Mesenchymal stem cell (in vitro differentiated cells and primary cell): ENCODE data around the gene TIMM22.

Experiments used
- DNase-seq: peaks from one replicate; pipeline ENCODE4 v3.0.0-alpha.2; 2013
- H2AFZ ChIP-seq: one replicate; pipeline ENCODE4 v1.6.1; 2013; ENCODE audit warnings: low read depth, mild to moderate bottlenecking, control low read depth, inconsistent platforms, low read length, moderate library complexity
- H2AK5ac ChIP-seq: 2 replicates; pipeline ENCODE4 v1.6.1; 2013; ENCODE audit warnings: low read length, moderate library complexity, mild to moderate bottlenecking, inconsistent platforms; ENCODE audit not compliant: severe bottlenecking
- H2BK120ac ChIP-seq: one replicate; pipeline ENCODE4 v1.6.1; 2013; ENCODE audit warnings: low read depth, mild to moderate bottlenecking, inconsistent platforms, low read length, moderate library complexity
- H2BK12ac ChIP-seq, 2 experiments: one replicate each; pipeline ENCODE4 v1.6.1; 2013; ENCODE audit warnings: inconsistent platforms in 2 of 2, low read length in 2 of 2, mild to moderate bottlenecking in 2 of 2, moderate library complexity in 2 of 2, control low read depth in 1 of 2
- H2BK15ac ChIP-seq: one replicate; pipeline ENCODE4 v1.6.1; 2013; ENCODE audit warnings: mild to moderate bottlenecking, low read depth, inconsistent platforms; ENCODE audit not compliant: poor library complexity, severe bottlenecking
- H2BK5ac ChIP-seq: 2 replicates; pipeline ENCODE4 v1.6.1; 2013; ENCODE audit warnings: low read depth, mild to moderate bottlenecking, low read length, control low read depth, inconsistent platforms; ENCODE audit not compliant: poor library complexity, severe bottlenecking
- H3K14ac ChIP-seq, 2 experiments: one replicate each; pipeline ENCODE4 v1.6.1; 2013; ENCODE audit warnings: inconsistent platforms in 2 of 2, low read length in 2 of 2, control low read depth in 1 of 2, mild to moderate bottlenecking in 1 of 2, moderate library complexity in 1 of 2
- H3K18ac ChIP-seq, 2 experiments: one replicate each; pipeline ENCODE4 v1.6.1; 2013; ENCODE audit warnings: inconsistent platforms in 2 of 2, low read length in 2 of 2, control low read depth in 1 of 2, low read depth in 1 of 2, mild to moderate bottlenecking in 1 of 2
- H3K23ac ChIP-seq, 2 experiments: one replicate each; pipeline ENCODE4 v1.6.1; 2013; ENCODE audit warnings: inconsistent platforms in 2 of 2, low read length in 2 of 2, mild to moderate bottlenecking in 2 of 2, moderate library complexity in 2 of 2, control low read depth in 1 of 2
- H3K27ac ChIP-seq: 2 replicates; pipeline ENCODE4 v1.5.1; 2013; ENCODE audit warnings: mild to moderate bottlenecking, moderate library complexity, low read length, control low read depth, inconsistent platforms; ENCODE audit not compliant: poor library complexity, severe bottlenecking
- H3K27me3 ChIP-seq, 2 experiments: 2 replicates each; pipeline versions ENCODE4 v1.6.1 to v1.7.0; 2013; ENCODE audit warnings: low read length in 2 of 2, mild to moderate bottlenecking in 2 of 2, moderate library complexity in 2 of 2, control low read depth in 1 of 2, inconsistent platforms in 1 of 2; ENCODE audit not compliant: control insufficient read depth in 1 of 2, insufficient read depth in 1 of 2
- H3K36me3 ChIP-seq, 2 experiments: 2 replicates each; pipeline versions ENCODE4 v1.6.1 to v1.7.0; 2013; ENCODE audit warnings: low read length in 2 of 2, control low read depth in 1 of 2, inconsistent platforms in 1 of 2, low read depth in 1 of 2, mild to moderate bottlenecking in 1 of 2; ENCODE audit not compliant: insufficient read depth in 2 of 2, control insufficient read depth in 1 of 2
- H3K4ac ChIP-seq, 2 experiments: one replicate each; pipeline ENCODE4 v1.6.1; 2013; ENCODE audit warnings: inconsistent platforms in 2 of 2, low read length in 2 of 2, mild to moderate bottlenecking in 2 of 2, moderate library complexity in 2 of 2, control low read depth in 1 of 2, low read depth in 1 of 2
- H3K4me1 ChIP-seq: 2 replicates; pipeline ENCODE4 v1.6.1; 2013; ENCODE audit warnings: low read depth, low read length, control low read depth; ENCODE audit not compliant: control insufficient read depth, insufficient read depth
- H3K4me2 ChIP-seq: 2 replicates; pipeline ENCODE4 v1.6.1; 2013; ENCODE audit warnings: low read length, mild to moderate bottlenecking, inconsistent platforms; ENCODE audit not compliant: poor library complexity, severe bottlenecking
- H3K4me3 ChIP-seq, 2 experiments: 2 replicates each; pipeline versions ENCODE4 v1.5.1 to v1.7.0; 2013; ENCODE audit warnings: low read length in 2 of 2, mild to moderate bottlenecking in 2 of 2, control low read depth in 1 of 2, low read depth in 1 of 2; ENCODE audit not compliant: insufficient read depth in 1 of 2
- H3K79me1 ChIP-seq: replicated peaks from 2 replicates; pipeline ENCODE4 v1.6.1; 2013; ENCODE audit warnings: mild to moderate bottlenecking, control low read depth, low read length, inconsistent platforms; ENCODE audit not compliant: poor library complexity, severe bottlenecking
- H3K9ac ChIP-seq: 2 replicates; pipeline ENCODE4 v1.7.0; 2013; ENCODE audit warnings: mild to moderate bottlenecking, low read length, moderate library complexity
- H3K9me3 ChIP-seq: 2 replicates; pipeline ENCODE4 v1.7.0; 2013; ENCODE audit warnings: mild to moderate bottlenecking, low read length; ENCODE audit not compliant: control insufficient read depth
- H4K8ac ChIP-seq: one replicate; pipeline ENCODE4 v1.6.1; 2013; ENCODE audit warnings: inconsistent platforms, mild to moderate bottlenecking, low read length, moderate library complexity
- H4K91ac ChIP-seq: one replicate; pipeline ENCODE4 v1.6.1; 2013; ENCODE audit warnings: mild to moderate bottlenecking, low read length, inconsistent platforms
- WGBS: methylation state at CpG from one replicate; pipeline ENCODE4 v1.1.7; 2013; ENCODE audit warnings: mixed read lengths; 5-methylcytosine and 5-hydroxymethylcytosine counted together

The TIMM22 gene

DNA sequence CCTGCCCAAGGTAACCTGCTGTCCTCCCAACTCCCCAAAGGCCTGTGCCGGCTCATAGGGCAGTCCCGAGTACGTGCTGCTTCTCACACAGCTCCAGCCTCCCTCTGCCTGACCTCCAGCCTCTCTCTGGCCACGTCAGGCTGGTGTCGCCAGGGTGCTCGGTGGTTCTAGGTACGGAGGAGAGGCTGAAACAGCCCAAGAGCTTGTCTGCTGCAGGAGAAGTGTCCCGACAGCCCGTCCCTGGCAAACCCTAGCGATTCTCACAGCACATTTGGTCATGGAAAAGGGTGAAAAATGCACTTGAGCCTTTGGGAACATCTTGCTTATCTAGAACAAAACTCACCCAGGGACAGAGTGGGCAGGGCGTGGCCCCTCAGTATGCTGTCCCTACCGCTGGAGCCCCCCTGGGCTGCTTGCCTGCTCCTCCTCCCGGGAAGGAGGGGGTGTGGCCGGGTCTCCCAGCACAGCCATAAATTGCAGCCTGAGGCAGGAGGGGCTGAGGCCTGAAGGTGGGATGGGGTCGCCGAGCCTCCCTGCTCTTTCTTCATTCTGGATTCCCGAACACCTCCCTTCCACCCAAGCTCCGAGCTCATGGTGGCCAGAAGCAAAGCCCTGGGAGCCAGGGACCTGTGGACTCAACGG lies 40.4 kb downstream of the TIMM22 start:
- Histone ChIP-seq H4K91ac (peak overlapping the region; percentile 35), H3K79me1 (peaks cover 49% of the 10 kb centered on the region), H3K27ac (no peak overlapping the region), H2BK15ac (no peak overlapping the region), H3K27me3 (no peaks in the 10 kb centered on the region), H3K36me3 (peaks cover 42 to 86% of the 10 kb centered on the region in 2 experiments), H2BK120ac (no peak overlapping the region), H3K23ac (no peak overlapping the region), H3K4me3 (peak overlapping the region in 1 of 2 experiments; percentile 9), H3K4me1 (peaks cover 34% of the 10 kb centered on the region), H3K4me2 (no peak overlapping the region), H3K9ac (no peak overlapping the region), H2BK12ac (no peak overlapping the region), H3K14ac (no peak overlapping the region), H2AFZ (no peak overlapping the region), H3K9me3 (no peaks in the 10 kb centered on the region), H3K18ac (no peak overlapping the region), H2AK5ac (no peak overlapping the region), H2BK5ac (no peak overlapping the region), H3K4ac (no peak overlapping the region), H4K8ac (no peak overlapping the region)
- WGBS, result 82% methylated on average over 18 of the region's 19 CpGs
- no peak for DNase-seq

DNA sequence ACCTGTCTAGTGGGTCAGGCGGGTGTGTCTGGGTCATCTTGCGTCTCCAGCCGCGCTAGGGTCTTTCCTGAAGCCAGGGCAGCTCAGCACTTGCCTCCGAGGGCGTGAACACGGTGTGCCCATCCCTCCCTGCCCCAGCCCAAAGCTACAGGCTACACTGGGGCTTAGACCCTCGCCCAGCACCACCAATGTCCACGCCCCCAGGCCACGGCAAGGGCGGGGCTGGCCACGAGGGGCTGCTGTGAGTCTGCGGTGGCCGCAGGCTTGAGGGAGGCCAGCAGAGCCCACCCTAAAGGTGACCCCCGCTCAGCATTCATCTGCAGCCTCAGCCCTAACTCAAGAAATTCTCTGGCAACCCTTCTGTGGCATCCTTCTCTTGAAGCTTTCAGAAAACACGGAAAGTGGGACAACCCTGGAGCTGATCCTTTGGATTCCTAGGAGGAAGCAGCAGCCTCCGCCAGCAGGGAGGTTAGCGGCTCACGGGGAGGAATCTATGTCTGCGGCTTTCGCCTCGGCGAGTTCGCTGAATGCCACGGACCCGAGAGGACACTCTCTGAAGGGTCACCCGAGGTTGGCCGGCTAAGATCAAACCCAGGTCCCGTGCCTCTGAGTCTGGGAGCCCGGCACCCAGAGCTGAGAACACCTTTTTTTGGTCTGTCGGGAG lies 41.7 kb downstream of the TIMM22 start:
- Histone ChIP-seq H2BK5ac (no peak overlapping the region), H2AK5ac (no peak overlapping the region), H3K18ac (no peak overlapping the region), H2BK15ac (no peak overlapping the region), H3K4me3 (no peak overlapping the region), H3K14ac (no peak overlapping the region), H2AFZ (no peak overlapping the region), H3K4me1 (peaks cover 28% of the 10 kb centered on the region), H3K27me3 (no peaks in the 10 kb centered on the region), H3K27ac (no peak overlapping the region), H4K8ac (no peak overlapping the region), H3K9ac (no peak overlapping the region), H2BK12ac (no peak overlapping the region), H3K9me3 (no peaks in the 10 kb centered on the region), H3K4ac (no peak overlapping the region), H3K4me2 (no peak overlapping the region), H3K36me3 (peaks cover 37 to 83% of the 10 kb centered on the region in 2 experiments), H2BK120ac (no peak overlapping the region), H3K23ac (no peak overlapping the region), H4K91ac (no peak overlapping the region), H3K79me1 (peaks cover 52% of the 10 kb centered on the region)
- no peak for DNase-seq
- WGBS, result 95% methylated on average over 31 of the region's 31 CpGs

DNA sequence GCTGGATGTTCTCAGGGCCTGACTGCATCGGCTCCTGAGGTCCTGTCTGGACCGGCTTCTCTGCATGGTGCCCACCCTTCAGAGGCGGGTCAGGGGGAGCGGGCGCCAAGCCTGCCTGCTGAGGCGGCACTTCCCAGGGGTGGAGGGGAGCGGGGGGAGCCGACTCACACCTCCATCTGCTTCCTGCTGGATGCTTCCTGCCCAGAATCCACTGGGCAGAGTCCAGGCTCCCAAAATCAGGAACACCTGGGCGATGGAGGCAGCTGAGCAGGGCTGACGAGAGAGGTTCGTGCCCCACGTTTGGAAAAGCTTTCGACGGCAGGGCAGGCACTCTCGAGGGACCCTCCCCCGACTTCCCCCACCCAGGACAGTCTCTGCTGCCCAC lies 42.2 kb downstream of the TIMM22 start:
- DNase-seq, result no peak
- peak overlapping the region; percentile 16 to 48 for H3K18ac ChIP-seq
- no peak overlapping the region for H2BK5ac ChIP-seq
- H3K27ac ChIP-seq, result no peak overlapping the region
- no peak overlapping the region for H4K8ac ChIP-seq
- H2AK5ac ChIP-seq, result no peak overlapping the region
- no peak overlapping the region for H2BK15ac ChIP-seq
- H3K4me3 ChIP-seq, result no peak overlapping the region
- no peaks in the 10 kb centered on the region for H3K27me3 ChIP-seq
- H4K91ac ChIP-seq, result peak overlapping the region; percentile 15
- H3K14ac ChIP-seq, result no peak overlapping the region
- H3K36me3 ChIP-seq, result peaks cover 35 to 82% of the 10 kb centered on the region in 2 experiments
- H2AFZ ChIP-seq, result no peak overlapping the region
- no peaks in the 10 kb centered on the region for H3K9me3 ChIP-seq
- no peak overlapping the region for H3K4me2 ChIP-seq
- H3K9ac ChIP-seq, result peak overlapping the region; percentile 54
- H3K4ac ChIP-seq, result no peak overlapping the region
- H2BK120ac ChIP-seq, result no peak overlapping the region
- H3K4me1 ChIP-seq, result peaks cover 30% of the 10 kb centered on the region
- 94% methylated on average over 13 of the region's 16 CpGs for WGBS
- peaks cover 55% of the 10 kb centered on the region for H3K79me1 ChIP-seq
- H3K23ac ChIP-seq, result no peak overlapping the region
- H2BK12ac ChIP-seq, result peak overlapping the region in 1 of 2 experiments; percentile 37

DNA sequence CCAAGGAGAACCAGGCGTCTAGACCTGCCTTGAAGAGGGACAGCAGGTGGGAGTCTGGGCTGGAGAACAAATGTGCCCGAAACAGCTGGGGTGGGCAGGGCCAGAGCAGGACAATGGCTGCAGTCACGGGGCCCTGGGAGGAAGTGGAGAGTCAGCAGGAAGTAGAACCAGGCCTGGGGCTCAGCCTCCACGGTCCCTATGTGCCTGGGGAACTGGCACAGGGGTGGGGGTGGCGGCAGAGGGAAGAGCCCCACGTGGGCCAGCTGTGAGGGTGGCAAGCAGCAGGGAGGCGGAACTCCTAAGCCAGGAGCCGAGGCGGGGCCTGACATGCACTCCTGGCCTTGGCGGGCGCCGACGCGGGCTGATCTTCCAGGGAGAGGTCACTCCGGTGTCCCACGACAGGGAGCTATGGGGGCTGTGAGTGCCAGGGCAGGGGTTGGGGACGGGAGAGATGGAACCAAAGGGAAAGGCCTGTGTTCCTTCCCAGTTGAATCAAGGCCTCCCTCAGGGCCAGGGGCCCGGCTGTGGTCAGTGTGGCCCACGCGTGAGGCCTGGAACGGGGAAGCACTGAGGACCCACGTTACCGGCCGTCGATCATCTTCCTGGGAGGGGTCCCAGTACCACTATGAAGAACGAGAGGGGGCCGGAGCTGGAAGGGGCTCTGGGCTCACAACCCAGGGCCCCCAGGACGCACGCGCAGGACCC lies 42.7 kb downstream of the TIMM22 start:
- Histone ChIP-seq H2BK120ac (no peak overlapping the region), H2BK5ac (no peak overlapping the region), H3K4me2 (no peak overlapping the region), H3K18ac (peak overlapping the region; percentile 48 to 52), H3K27me3 (no peaks in the 10 kb centered on the region), H3K4me1 (peaks cover 30% of the 10 kb centered on the region), H3K79me1 (peaks cover 53% of the 10 kb centered on the region), H3K36me3 (peaks cover 30 to 78% of the 10 kb centered on the region in 2 experiments), H3K9me3 (no peaks in the 10 kb centered on the region), H3K14ac (peak overlapping the region in 1 of 2 experiments; percentile 3), H3K9ac (peak overlapping the region; percentile 54), H3K4me3 (no peak overlapping the region), H3K4ac (no peak overlapping the region), H2BK15ac (peak overlapping the region; percentile 12), H4K91ac (peak overlapping the region; percentile 47), H3K23ac (no peak overlapping the region), H3K27ac (no peak overlapping the region), H2AK5ac (peak overlapping the region; percentile 14), H2AFZ (no peak overlapping the region), H2BK12ac (peak overlapping the region in 1 of 2 experiments; percentile 37), H4K8ac (peak overlapping the region; percentile 46)
- 84% methylated on average over 26 of the region's 30 CpGs for WGBS
- DNase-seq, result no peak
